Endothelial cell of umbilical vein (primary cell): ENCODE measurements around the gene MAL. TPM values are rescaled to one million over a fixed set of nuclear protein-coding genes. Genes with fewer than 3 reads are reported as not detected.

Experiments
- BruUV-seq: library from RNA; stranded (reverse); fragments of 400-500 nt; replicated peaks from 2 replicates; lab custom pipeline; 2021; lab: Mats Ljungman, UMichigan
- CTCF ChIA-PET: fragments of 300-600, 350-600 bp; sonication (Branson Sonifier 250); formaldehyde crosslinking; loops from one replicate; lab custom pipeline; 2021; ENCODE audit warnings: antibody characterized with exemption, inconsistent platforms; lab: Charles Lee
- POLR2A ChIA-PET: fragments of 300-600, 350-600 bp; sonication (Branson Sonifier 250); formaldehyde crosslinking; loops from one replicate; lab custom pipeline; 2021; ENCODE audit warnings: antibody characterized with exemption, inconsistent platforms; lab: Charles Lee
- DNase-seq: peaks from one replicate; pipeline ENCODE4 v3.0.0-alpha.2; 2011; ENCODE audit warnings: low read depth, low spot score
- FAIRE-seq: peaks from 2 replicates; lab custom pipeline; 2011; peaks lifted over from hg19 to GRCh38; lab: Jason Lieb, UNC
- H2AFZ ChIP-seq: 2 replicates; pipeline ENCODE4 v1.6.0; 2012; ENCODE audit warnings: low read depth, low read length, control low read depth, inconsistent platforms
- H3K27ac ChIP-seq: 2 replicates; pipeline ENCODE4 v1.5.1; 2011; ENCODE audit warnings: low read depth, mild to moderate bottlenecking, control low read depth, low read length, moderate library complexity; ENCODE audit not compliant: insufficient read depth
- H3K27me3 ChIP-seq, 2 experiments: 2 replicates each; pipeline versions ENCODE4 v1.6.0 to v1.6.1; 2011; ENCODE audit warnings: low read length in 2 of 2, mixed read lengths in 1 of 2; ENCODE audit not compliant: control insufficient read depth in 2 of 2, insufficient read depth in 2 of 2
- H3K36me3 ChIP-seq, 2 experiments: 2 replicates in 1 of 2; 3 replicates in 1 of 2; pipeline ENCODE4 v1.5.1; 2011; ENCODE audit warnings: low read length in 2 of 2, mild to moderate bottlenecking in 1 of 2, moderate library complexity in 1 of 2; ENCODE audit not compliant: control insufficient read depth in 2 of 2, insufficient read depth in 2 of 2; ENCODE audit errors: extremely low read depth in 1 of 2
- H3K4me1 ChIP-seq: 3 replicates; pipeline ENCODE4 v1.5.1; 2011; ENCODE audit warnings: mild to moderate bottlenecking, low read length; ENCODE audit not compliant: control insufficient read depth, insufficient read depth; ENCODE audit errors: extremely low read depth
- H3K4me2 ChIP-seq: 2 replicates; pipeline ENCODE4 v1.6.1; 2011; ENCODE audit warnings: low read length, control low read depth, mixed read lengths; ENCODE audit not compliant: insufficient read depth
- H3K4me3 ChIP-seq, 3 experiments: fragments of 200-600 bp in 1 of 3; sonication (generic), shearing (Covaris generic) in 1 of 3; replicated peaks in 1 of 3; 2 replicates each; pipeline ENCODE4 v1.5.1; 2011 to 2016; ENCODE audit warnings: control low read depth in 3 of 3, low read length in 3 of 3, mild to moderate bottlenecking in 2 of 3, inconsistent platforms in 1 of 3, low read depth in 1 of 3, moderate library complexity in 1 of 3; ENCODE audit not compliant: insufficient read depth in 1 of 3
- H3K79me2 ChIP-seq: 2 replicates; pipeline ENCODE4 v1.6.0; 2012; ENCODE audit warnings: low read length, inconsistent platforms; ENCODE audit not compliant: control insufficient read depth, insufficient read depth
- H3K9ac ChIP-seq: replicated peaks from 2 replicates; pipeline ENCODE3; 2011; ENCODE audit warnings: low read length, control low read depth; ENCODE audit not compliant: insufficient read depth; ENCODE audit errors: extremely low read depth
- H3K9me1 ChIP-seq: replicated peaks from 3 replicates; pipeline ENCODE4 v1.6.0; 2011; ENCODE audit warnings: mild to moderate bottlenecking, low read length; ENCODE audit not compliant: control insufficient read depth, insufficient read depth; ENCODE audit errors: extremely low read depth
- H3K9me3 ChIP-seq: replicated peaks from 2 replicates; pipeline ENCODE4 v1.5.1; 2012; ENCODE audit warnings: low read length, inconsistent platforms; ENCODE audit not compliant: control insufficient read depth, insufficient read depth
- H4K20me1 ChIP-seq: replicated peaks from 2 replicates; pipeline ENCODE3; 2011; ENCODE audit warnings: mild to moderate bottlenecking, low read length; ENCODE audit not compliant: control insufficient read depth, insufficient read depth; ENCODE audit errors: extremely low read depth
- EZH2 ChIP-seq: IDR thresholded peaks from 2 replicates; pipeline ENCODE4 v1.6.1; 2012; ENCODE audit warnings: borderline replicate concordance, low read depth, mild to moderate bottlenecking, moderate library complexity, low read length, inconsistent platforms; ENCODE audit not compliant: severe bottlenecking
- FOS ChIP-seq: IDR thresholded peaks from 2 replicates; pipeline ENCODE4 v1.6.1; 2011; ENCODE audit warnings: mild to moderate bottlenecking, low read length, moderate library complexity, borderline replicate concordance; ENCODE audit not compliant: insufficient read depth
- GATA2 ChIP-seq: IDR thresholded peaks from 2 replicates; pipeline ENCODE4 v1.7.0; 2011; ENCODE audit warnings: low read depth, mild to moderate bottlenecking, moderate library complexity, mixed read lengths, low read length; ENCODE audit not compliant: insufficient read length, insufficient read depth
- JUN ChIP-seq: IDR thresholded peaks from 2 replicates; pipeline ENCODE4 v1.6.1; 2011; ENCODE audit warnings: borderline replicate concordance, low read depth; ENCODE audit not compliant: insufficient read length, insufficient read depth
- MAX ChIP-seq: IDR thresholded peaks from 2 replicates; pipeline ENCODE4 v1.6.1; 2011; ENCODE audit not compliant: insufficient read depth, insufficient read length
- MYC ChIP-seq: IDR thresholded peaks from one replicate; pipeline ENCODE4 v1.6.1; 2011; ENCODE audit warnings: mild to moderate bottlenecking, low read depth, low read length
- POLR2A ChIP-seq: IDR thresholded peaks from 2 replicates; pipeline ENCODE4 v1.6.1; 2012; ENCODE audit warnings: low read depth, mild to moderate bottlenecking, control low read depth, low read length
- POLR2AphosphoS5 ChIP-seq: IDR thresholded peaks from 2 replicates; pipeline ENCODE4 v1.6.1; 2012; ENCODE audit warnings: low read depth, mild to moderate bottlenecking, control low read depth, low read length, moderate library complexity; ENCODE audit not compliant: insufficient read depth
- dilution Hi-C: fragments of 300-500 bp; cut with MboI; formaldehyde crosslinking; loops from one replicate; pipeline ENCODE4 v1.15.0; 2019; ENCODE audit warnings: low sequenced_read_pairs; ENCODE audit not compliant: extremely low pct_ligation_motif_present
- intact Hi-C: fragments of 100-400 bp; cut with micrococcal nuclease; formaldehyde crosslinking; loops from one replicate; pipeline ENCODE4 v1.10.0; 2022
- polyA plus RNA-seq, 4 experiments: library from polyadenylated mRNA; depleted of rRNA in 3 of 4; stranded (reverse) in 3 of 4; unstranded in 1 of 4; fragments of >200 nt; gene quantifications; 2 replicates each; pipeline versions ENCODE4 v1.2.1 to v1.2.3, GENCODE V29; 2011 to 2012; ENCODE audit warnings: missing spikeins in 1 of 4
- total RNA-seq: library from RNA; stranded (reverse); gene quantifications from 2 replicates; pipeline ENCODE4 v1.2.3, GENCODE V29; 2021
- TF ChIP-seq, protein P1 (sequence below), 2 donors: IDR thresholded peaks; 1 replicate in 1 of 2; 2 replicates in 1 of 2; pipeline ENCODE4 v1.5.1; 2011; ENCODE audit warnings: low read length in 2 of 2, mild to moderate bottlenecking in 2 of 2, moderate library complexity in 2 of 2, control low read depth in 1 of 2, inconsistent platforms in 1 of 2, low read depth in 1 of 2; ENCODE audit not compliant: insufficient read depth in 1 of 2; ENCODE audit errors: extremely low read depth in 1 of 2

The MAL gene
- total and polyA plus RNA-seq, 2 donors (not counting 3 experiments of a cell fraction or from before 2014, with no cell fraction given), result not detected

DNA sequence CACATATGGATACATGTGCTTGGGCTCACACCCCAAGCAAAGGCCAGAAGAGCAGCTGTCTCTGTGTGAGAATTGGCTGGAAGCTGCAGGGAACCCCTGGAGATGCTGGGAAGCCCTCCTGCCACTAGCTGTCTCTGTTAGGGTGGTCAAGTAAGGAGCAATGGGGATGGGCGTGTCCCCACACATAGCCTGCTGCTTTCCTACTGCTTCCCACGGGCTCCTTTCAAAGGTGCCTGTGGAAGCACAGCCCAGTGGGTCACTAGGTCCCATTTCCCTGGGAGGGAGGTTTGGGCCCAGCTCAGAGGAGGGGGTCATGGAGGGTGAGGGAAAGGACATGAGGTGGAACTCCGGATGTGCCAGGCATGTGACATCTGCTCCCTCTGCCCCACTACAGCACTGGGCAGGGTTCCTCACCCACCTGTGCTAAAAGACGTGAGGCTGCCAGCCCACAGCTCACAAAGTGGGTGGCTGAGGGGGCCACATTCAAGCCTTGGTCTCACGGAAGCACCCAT is 24.4 kb upstream of the MAL start:
- Histone ChIP-seq H3K4me3 (no peak overlapping the region), H2AFZ (no peak overlapping the region), H3K4me1 (no peaks in the 10 kb centered on the region), H3K27ac (no peak overlapping the region), H4K20me1 (no peaks in the 10 kb centered on the region), H3K4me2 (no peak overlapping the region), H3K36me3 (no peaks in the 10 kb centered on the region), H3K79me2 (no peaks in the 10 kb centered on the region), H3K9me3 (no peaks in the 10 kb centered on the region), H3K27me3 (peaks cover 2 to 3% of the 10 kb centered on the region in 2 experiments), H3K9me1 (no peaks in the 10 kb centered on the region), H3K9ac (no peak overlapping the region)
- intact Hi-C loops (no loop called here), dilution Hi-C loops (no loop called here)
- no TSS peak for BruUV-seq
- ChIA-PET CTCF (no interaction called here), POLR2A (no interaction called here)
- FAIRE-seq, result no peak
- TF ChIP-seq MAX, result no peak
- DNase-seq, result no peak

GRCh38 chr2:95001701-95002100 is 23.8 kb upstream of the MAL start:
- Histone ChIP-seq H3K4me2 (no peak overlapping the region), H3K4me1 (no peaks in the 10 kb centered on the region), H3K36me3 (no peaks in the 10 kb centered on the region), H4K20me1 (no peaks in the 10 kb centered on the region), H3K4me3 (no peak overlapping the region), H3K27me3 (peaks cover 2 to 3% of the 10 kb centered on the region in 2 experiments), H2AFZ (no peak overlapping the region), H3K79me2 (no peaks in the 10 kb centered on the region), H3K27ac (no peak overlapping the region), H3K9ac (no peak overlapping the region), H3K9me3 (no peaks in the 10 kb centered on the region), H3K9me1 (no peaks in the 10 kb centered on the region)
- POLR2A ChIA-PET, result no interaction called here
- intact Hi-C loops (no loop called here), dilution Hi-C loops (no loop called here)
- DNase-seq (no peak), FAIRE-seq (no peak)
- BruUV-seq, result no TSS peak
- CTCF ChIA-PET, result no interaction called here
- TF ChIP-seq MAX (no peak), POLR2A (no peak), FOS (no peak), GATA2 (no peak), JUN (no peak), POLR2AphosphoS5 (no peak), MYC (no peak), EZH2 (no peak)
- TF ChIP-seq, protein P1, sequence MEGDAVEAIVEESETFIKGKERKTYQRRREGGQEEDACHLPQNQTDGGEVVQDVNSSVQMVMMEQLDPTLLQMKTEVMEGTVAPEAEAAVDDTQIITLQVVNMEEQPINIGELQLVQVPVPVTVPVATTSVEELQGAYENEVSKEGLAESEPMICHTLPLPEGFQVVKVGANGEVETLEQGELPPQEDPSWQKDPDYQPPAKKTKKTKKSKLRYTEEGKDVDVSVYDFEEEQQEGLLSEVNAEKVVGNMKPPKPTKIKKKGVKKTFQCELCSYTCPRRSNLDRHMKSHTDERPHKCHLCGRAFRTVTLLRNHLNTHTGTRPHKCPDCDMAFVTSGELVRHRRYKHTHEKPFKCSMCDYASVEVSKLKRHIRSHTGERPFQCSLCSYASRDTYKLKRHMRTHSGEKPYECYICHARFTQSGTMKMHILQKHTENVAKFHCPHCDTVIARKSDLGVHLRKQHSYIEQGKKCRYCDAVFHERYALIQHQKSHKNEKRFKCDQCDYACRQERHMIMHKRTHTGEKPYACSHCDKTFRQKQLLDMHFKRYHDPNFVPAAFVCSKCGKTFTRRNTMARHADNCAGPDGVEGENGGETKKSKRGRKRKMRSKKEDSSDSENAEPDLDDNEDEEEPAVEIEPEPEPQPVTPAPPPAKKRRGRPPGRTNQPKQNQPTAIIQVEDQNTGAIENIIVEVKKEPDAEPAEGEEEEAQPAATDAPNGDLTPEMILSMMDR (IDR thresholded peaks at IDR 0.05; ENCODE audit: extremely low read depth in 1 of 2, insufficient read depth in 1 of 2, low read depth in 1 of 2, low read length in 2 of 2), result no peak
